ENCODE measurements around the gene CCNDBP1.
"Not testable (repeated sequence)": the region's sequence is repeated elsewhere in the genome, so short reads cannot be mapped to it uniquely, and the experiment has no call there.

Gene CCNDBP1, protein sequence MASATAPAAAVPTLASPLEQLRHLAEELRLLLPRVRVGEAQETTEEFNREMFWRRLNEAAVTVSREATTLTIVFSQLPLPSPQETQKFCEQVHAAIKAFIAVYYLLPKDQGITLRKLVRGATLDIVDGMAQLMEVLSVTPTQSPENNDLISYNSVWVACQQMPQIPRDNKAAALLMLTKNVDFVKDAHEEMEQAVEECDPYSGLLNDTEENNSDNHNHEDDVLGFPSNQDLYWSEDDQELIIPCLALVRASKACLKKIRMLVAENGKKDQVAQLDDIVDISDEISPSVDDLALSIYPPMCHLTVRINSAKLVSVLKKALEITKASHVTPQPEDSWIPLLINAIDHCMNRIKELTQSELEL

DNA sequence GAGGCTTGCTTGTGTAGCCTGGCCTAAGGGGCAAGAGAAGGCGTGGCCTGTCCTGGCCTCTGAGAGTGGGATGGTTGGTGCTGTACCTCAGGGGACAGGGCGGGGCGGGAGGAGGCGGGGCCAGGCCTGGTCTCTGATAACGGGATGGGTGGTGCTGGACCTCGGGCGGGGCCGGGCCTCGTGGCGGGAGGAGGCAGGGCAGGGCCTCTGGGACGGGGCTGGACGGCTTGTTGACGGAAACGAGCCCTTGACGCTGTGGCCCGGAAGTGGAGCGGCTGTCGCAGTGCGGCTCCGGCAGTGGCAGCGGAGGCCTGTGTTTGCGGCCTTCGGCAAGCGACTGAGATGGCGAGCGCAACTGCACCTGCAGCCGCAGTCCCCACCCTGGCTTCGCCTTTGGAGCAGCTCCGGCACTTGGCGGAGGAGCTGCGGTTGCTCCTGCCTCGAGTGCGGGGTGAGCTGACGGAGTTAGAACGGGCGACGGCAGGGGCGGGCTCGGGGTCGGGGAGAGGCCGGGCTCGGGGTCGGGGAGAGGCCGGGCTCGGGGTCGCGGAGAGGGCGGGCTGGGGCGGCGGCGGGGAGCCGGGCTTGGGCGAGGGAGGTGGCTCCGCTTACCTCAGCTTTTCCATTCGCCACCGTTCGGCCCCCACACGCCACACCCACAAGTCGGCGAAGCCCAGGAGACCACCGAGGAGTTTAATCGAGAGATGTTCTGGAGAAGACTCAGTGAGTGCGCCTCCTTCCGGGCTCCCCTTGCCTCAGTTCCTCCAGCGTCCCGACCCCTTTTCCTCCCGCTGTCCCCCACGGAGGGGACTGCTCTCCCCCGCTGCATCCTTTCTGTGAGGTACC lies at the start of gene CCNDBP1:
Gene CCNDBP1 (plus strand): TSS at position 247 of the 846 bp plus-strand sequence. CDS start 96 bp downstream, at position 343.
- peak; percentile 62 for DNase-seq

DNA sequence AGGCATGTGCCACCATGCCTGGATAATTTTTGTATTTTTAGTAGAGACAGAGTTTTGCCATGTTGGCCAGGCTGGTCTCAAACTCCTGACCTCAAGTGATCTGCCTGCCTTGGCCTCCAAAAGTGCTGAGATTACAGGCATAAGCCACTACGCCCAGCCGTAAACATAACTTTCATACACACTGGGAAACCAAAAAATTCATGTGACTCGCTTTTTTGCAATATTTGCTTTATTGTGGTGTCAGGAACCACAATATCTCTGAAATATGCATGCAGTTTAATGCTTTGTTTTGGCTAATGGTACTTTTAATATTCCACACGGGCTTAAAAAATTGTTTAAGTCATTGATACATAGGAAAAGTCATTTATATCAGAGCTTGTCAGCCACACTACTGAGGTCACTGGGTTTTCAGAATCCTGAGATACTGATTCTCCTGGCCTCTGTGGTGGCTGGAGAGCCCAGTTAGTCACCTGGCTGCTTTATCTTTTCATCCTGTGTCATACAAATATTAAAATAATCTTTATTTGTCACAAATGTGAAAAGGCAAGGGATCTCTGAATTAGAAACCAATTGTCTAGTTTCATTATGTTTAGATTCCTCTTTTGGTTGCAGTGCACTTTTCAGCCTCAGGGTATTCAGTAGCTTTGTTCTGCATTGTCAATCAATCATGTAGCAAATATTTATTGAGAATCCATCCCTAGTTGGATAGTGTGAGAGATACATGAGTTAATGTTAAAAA lies 41.8 kb upstream of the CCNDBP1 start:
- DNase-seq, result no peak

DNA sequence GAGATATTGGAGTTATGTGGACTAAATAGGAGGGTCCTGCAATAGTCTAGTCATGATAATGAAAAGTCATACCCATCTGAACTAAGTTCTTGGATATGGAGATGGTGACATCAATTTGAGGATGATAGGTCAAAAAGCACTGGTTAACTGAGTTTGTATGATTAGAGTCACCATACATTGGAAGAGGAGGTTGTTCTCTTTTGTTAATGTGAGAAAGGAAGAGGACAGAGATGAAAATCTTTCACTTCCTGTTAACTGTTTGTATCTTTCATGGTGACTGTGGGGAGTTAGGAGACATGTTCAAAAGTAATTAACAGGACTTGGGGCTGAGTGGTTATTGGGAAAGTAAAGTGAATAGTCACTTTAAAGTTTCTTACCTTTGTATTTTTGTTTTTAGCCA lies 40.7 kb upstream of the CCNDBP1 start:
- DNase-seq, result no peak

DNA sequence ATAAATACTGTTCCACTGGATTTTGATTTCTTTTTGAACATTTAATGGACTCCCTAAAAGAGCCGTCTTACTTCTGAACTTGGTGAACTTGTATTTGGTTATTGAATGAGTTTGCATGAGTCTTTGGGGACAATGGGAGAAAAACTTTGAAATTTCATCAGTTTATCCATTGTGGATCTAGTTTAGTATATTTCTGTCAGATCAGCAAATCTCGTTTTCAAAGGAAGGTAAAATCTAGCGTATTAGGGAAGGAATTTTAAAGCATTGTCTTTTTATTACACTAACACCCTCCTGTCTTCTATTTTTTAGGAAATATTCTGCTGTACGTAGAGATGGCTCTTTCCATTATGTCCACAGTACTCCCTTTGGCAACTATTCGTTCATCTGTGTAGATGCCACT lies 39.0 kb upstream of the CCNDBP1 start:
- no peak for DNase-seq

DNA sequence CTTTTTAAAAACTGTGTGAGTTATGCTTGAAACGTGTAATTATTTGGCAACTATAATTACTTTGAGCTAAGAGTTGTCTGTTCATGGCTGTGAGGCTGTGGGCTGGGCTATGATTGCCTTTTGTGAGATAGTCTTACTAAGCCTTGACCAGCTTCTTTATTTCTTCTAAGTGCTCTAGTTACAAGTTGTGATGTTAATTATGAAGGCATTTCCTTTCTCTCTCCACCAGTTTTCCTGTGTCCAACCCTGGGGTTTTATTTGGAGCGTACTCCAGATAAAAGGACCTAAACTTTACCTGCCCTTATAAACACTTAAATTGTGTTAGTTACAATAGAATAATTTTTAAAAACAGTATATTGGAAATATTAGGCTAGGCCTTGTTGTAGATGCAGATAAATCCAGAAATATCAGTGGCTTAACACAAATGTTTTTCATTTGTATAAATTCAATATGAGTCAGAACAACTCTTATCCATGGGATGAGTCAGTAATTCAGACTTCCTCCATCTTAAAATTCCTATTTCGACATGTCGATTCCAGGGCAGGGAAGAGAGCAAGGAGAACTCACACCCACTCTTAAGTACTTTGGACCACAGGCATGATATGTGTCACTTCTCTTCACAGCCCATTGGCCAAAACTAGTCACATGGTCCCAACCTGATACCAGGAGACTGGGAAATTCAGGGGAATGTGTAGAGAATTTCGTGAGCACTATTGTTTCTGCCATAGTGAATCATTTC lies 34.8 kb upstream of the CCNDBP1 start:
- DNase-seq, result no peak

DNA sequence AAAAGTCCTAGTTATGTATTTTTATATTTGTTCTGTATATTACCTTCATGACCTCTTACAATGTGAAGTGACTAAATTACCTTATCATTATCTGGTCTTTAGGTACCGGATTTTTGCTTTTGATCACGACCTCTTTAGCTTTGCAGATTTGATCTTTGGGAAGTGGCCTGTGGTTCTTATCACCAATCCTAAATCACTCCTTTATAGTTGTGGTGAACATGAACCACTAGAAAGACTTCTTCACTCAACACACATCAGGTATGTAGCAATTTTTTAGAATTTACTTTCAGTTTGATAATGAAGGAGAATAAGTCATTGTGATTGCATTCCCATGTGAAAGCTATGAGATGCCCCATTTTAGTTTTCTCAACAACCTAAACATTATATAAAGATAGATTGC lies 33.5 kb upstream of the CCNDBP1 start:
- no peak for DNase-seq

DNA sequence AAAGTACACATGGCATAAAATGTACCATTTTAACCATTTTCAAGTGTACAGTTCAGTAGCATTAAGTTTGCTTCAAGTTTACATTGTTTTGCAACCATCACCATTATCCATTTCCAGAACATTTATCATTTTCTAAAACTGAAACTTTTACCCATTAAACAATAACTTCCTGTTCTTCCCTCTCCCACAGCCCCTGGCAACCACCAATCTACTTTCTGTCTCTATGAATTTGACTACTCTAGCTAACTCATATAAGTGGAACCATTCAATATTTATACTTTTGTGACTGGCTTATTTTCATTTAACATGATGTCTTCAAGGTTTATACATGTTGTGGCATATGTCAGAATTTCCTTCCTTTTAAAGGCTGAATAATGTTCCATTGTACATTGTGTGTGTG lies 31.9 kb upstream of the CCNDBP1 start:
- DNase-seq, result no peak

DNA sequence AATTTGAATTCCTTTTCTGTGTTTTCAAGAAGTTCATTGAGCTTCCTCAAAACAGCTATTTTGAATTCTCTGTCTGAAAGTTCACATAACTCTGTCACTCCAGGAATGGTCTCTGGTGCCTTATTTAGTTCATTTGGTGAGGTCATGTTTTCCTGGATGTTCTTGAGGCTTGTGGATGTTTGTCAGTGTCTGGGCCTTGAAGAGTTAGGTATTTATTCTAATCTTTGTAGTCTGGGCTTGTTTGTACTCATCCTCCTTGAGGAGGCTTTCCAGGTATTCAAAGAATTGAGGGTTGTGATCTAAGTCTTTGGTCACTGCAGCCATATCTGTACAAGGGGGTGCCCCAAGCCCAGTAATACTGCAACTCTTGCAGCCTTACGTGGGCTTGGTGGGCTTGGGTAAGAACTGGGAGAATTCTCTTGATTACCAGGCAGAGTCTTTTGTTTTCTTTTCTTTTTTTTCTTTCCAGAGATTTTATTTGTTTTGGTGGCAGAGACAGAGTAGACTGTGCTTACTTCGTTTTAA lies 19.3 kb upstream of the CCNDBP1 start:
- no peak for DNase-seq

DNA sequence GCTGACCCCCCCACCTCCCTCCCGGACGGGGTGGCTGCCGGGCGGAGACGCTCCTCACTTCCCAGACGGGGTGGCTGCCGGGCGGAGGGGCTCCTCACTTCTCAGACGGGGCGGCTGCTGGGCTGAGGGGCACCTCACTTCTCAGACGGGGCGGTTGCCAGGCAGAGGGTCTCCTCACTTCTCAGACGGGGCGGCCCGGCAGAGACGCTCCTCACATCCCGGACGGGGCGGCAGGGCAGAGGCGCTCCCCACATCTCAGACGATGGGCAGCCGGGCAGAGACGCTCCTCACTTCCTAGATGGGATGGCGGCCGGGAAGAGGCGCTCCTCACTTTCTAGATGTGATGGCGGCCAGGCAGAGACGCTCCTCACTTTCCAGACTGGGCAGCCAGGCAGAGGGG lies 17.9 kb upstream of the CCNDBP1 start:
- DNase-seq, result not testable (repeated sequence)

DNA sequence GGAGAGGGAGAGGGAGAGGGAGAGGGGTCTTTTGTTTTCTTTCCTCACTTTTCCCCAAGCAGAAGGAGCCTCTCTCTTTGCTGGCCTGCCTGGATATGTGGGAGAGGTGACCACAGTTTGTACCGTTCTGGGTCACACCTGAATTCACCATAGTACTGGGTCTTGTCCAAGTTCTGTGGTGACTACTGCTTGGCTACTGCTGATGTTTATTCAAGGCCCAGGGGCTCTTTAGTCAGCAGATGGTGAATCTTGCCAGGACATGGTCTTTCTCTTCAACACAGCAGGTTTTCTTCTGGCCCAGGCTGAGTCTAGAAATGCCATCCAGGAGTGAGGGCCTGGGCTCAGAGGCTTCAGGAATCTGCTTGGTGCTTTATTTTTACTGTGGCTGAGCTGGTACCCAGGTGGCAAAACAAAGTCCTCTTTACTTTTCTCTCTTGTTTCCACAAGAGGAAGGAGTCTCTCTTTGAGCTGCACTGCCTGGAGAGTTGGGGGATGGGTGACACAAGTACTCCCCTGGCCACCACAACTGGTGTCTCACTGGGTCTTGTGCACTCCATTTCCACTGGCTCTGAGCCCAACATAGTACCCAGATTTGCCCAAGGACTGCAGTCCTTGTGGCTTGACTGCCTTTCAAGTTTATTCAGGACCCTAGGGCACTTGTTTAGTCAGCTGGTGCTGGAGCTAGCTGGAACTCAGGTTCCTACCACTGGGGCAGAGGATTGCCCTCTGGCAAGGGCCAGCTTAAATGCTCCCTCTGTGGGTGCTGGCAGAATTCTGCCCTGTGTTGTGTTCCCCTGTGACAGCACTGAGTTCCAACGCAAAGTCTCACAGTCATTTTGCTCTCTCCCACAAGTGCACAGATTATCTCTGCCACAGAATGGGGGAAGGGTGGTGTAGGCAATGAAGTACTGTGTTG lies 16.8 kb upstream of the CCNDBP1 start:
- no peak for DNase-seq

DNA sequence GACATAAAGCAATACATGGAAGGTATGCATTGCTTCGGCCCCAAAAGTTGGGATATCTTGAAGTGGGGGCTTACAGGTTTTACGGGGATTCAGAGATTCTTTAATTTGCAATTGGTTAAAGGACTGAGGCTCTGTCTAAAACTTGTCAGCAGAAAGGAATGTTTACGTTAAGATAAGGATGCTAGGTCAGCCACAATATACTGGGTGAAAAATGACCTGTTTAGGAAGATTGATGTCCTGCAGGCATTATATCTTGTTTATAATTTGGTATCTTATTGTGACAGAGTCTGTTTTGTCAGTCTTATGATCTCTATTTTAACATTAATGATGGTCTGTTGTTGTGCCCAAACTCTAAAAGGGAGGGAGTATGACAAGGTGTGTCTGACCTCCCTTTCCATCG lies 15.3 kb upstream of the CCNDBP1 start:
- no peak for DNase-seq

DNA sequence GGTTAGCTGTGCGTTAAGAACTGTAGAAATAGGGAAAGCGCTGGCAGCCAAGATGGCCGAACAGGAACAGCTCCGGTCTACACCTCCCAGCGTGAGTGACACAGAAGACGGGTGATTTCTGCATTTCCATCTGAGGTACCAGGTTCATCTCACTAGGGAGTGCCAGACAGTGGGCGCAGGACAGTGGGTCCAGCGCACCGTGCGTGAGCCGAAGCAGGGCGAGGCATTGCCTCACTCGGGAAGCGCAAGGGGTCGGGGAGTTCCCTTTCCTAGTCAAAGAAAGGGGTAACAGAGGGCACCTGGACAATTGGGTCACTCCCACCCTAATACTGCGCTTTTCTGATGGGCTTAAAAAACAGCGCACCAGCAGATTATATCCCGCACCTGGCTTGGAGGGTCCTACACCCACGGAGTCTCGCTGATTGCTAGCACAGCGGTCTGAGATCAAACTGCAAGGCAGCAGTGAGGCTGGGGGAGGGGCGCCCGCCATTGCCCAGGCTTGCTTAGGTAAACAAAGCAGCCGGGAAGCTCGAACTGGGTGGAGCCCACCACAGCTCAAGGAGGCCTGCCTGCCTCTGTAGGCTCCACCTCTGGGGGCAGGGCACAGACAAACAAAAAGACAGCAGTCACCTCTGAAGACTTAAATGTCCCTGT lies 9.4 kb upstream of the CCNDBP1 start:
- not testable (repeated sequence) for DNase-seq

DNA sequence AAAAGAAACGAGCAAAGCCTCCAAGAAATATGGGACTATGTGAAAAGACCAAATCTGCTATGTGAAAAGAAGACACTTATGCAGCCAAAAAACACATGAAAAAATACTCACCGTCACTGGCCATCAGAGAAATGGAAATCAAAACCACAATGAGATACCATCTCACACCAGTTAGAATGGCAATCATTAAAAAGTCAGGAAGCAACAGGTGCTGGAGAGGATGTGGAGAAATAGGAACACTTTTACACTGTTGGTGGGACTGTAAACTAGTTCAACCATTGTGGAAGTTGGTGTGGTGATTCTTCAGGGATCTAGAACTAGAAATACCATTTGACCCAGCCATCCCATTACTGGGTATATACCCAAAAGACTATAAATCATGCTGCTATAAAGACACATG lies 8.1 kb upstream of the CCNDBP1 start:
- DNase-seq, result not testable (repeated sequence)

DNA sequence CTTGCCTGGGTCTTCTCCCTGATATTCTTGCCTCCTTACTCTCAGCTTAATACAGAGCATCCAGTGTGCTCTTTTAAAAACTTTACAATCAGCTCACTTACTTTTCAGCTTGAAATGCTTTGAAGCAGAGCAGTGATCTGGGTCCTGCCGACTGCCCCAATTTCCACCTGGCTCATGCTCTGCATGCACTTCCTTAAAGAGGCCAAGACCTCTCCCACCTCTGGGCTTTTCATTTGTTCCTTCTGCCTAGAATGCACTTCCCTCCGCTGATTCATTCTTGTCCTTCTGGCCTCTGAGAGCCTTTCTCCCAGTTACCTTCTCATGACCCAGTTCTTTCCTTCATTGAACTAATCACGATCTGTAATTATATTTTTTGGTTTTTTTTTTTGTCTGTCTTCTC lies 1.9 kb upstream of the CCNDBP1 start:
- DNase-seq, result no peak

DNA sequence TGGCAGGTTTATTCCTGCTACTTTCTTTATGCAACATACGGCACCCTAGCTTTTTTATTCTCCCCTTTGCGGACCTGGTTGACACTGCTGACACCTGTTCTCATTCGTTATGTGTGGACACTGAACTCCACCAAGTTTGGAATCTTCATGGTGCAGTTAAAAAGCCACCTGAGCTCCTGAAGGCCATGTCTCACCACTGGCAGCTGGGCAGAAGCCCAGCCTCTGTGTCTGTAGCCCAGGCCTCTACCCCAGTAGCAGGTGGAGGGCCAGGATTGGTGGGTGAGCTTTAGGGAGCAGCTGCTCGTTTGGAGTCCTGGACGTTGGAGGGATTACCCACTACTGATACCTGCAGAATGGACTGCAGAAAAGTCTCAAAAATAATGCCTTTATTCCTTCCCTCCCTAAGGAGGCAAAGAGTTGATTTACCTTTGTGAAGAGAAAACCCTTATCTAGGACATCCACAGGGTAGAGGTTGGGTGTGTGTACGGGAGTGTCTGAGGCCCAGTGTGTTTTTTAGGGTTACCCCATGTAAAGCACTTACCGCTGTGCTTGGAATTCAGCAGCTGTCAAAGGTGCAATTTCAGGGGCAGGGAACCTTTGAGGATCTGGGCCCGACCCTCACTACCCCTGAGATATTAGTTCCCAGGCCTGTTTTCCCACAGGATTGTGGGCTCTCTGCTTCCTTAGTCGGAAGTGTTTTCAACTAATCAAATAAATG lies 637 bp upstream of the CCNDBP1 start:
- no peak for DNase-seq

DNA sequence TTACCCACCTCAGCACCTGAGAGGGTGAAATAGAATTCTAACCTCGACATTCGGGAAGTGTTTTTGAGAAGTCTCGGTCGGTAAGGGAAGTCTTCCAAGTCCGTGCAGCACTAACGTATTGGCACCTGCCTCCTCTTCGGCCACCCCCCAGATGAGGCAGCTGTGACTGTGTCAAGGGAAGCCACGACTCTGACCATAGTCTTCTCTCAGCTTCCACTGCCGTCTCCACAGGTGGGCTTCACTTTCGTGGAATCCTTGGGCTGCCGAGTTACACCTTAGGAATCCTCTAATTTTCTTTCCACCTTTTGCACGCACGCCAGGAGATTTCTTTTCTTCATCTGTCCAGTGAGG lies 775 bp downstream of the CCNDBP1 start:
- DNase-seq, result no peak

DNA sequence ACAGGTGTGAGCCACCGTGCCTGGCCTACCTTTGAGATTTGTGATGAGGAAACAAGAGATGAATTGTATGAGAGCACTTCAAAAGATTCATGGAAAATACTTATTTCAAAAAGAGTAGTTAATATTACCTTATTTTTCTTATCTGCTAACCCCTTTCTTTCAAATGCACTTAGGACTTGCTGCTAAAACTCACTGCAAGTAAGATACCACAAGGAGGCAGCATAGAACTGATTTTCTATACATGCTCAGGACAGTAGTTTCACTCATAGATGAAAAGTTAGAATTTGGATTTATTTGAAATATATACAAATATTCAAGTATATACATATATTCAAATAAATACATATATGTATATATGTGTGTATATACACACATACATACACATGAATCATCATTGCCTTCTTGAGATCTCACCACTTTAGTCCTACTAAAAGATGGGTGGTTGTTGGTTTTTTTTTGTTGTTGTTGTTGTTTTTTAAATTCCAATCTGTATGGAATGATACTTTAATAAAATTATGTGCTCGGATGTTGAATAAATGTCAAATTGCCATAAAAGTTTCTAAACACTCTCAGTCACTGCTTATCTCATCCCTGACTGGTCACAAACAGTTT lies 2.4 kb downstream of the CCNDBP1 start:
- DNase-seq, result no peak

DNA sequence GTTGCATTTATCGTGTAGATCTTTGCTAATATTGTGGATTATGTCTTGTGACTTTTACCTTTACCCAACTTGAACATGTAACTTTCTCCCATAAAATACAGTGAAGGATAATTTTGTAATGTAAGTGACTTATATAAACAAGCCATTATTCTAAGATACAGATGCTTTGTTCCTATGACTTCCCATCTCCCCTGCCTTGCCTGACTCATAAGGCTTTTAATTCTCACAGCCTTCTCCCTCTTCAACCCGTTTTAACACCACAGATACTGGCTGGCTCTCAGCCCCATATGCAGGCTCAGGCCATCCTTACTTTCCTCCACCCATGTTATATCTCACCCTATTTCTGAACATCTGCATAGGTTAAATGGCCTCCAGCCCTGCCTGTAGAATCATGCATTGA lies 4.1 kb downstream of the CCNDBP1 start:
- DNase-seq, result no peak

DNA sequence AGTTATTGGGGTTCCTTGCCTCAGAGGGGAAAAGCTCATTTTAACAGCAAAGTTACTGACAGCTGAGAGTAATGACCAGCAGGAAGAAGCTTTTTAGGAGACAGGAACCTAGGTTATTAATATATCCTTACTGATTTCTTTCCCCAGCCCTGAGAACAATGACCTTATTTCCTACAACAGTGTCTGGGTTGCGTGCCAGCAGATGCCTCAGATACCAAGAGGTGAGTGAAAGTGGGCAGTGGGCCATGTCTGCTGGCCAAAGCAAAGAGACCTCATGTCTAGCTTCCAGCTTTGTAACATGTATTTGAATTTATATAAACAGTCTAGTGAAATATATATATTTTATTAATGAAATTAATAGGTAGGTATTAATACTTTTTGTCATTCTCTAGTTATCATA lies 5.0 kb downstream of the CCNDBP1 start:
- DNase-seq, result no peak

DNA sequence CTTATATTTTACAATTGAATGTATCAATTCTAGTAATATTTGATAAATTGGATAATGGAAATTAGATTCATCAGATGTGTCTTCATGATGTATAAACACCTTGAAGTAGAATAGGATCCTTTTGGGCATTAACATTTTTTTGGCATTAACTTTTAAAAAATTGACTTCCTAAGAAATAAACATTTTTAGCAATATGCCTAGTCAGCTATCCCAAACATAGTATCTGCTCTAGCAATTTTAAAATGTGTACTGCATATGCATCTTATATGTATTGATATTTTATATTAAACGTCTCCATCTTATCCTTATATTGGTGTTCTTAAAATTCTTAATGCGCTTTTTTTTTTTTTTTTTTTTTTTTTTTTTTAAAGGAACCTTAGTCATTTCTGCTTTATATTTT lies 8.5 kb downstream of the CCNDBP1 start:
- no peak for DNase-seq

All from activated T-cell treated with anti-CD3 and anti-CD28 coated beads for 4 hours (primary cell).